Pulmonary artery endothelial cell (primary cell): ENCODE data around the gene PRKN. TPM values are rescaled to one million over a fixed set of nuclear protein-coding genes. Genes with fewer than 3 reads are reported as not detected.

Experiments
- DNase-seq: peaks from one replicate; pipeline ENCODE4 v3.0.0-alpha.2; 2011; ENCODE audit warnings: low read depth, low spot score
- total RNA-seq: library from RNA; depleted of rRNA; stranded (reverse); fragments of >200 nt; gene quantifications from 2 replicates; pipeline ENCODE4 v1.2.3, GENCODE V29; 2014

The PRKN gene
- total RNA-seq, 1 donor from 2014 or later = 0.59 TPM

DNA sequence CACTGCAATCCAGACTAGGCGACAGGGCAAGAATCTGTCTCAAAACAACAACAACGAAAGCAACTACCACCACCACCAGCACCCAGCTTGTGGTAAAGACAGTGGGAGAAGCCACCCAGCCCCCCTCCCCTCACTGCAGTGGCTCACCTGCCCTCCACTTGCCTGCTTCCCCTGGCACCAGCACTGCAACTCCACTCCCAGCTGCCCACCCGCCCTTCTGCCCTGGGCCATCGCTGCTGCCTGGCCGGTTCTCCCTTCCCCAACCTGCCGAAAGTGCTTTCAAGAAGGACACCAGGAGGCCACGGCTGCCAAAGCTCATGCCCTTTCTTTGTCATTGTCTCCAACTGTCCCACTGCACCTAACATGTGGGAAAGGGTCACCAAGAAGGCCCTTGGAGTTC lies 1359.1 kb downstream of the PRKN start:
- DNase-seq = no peak

DNA sequence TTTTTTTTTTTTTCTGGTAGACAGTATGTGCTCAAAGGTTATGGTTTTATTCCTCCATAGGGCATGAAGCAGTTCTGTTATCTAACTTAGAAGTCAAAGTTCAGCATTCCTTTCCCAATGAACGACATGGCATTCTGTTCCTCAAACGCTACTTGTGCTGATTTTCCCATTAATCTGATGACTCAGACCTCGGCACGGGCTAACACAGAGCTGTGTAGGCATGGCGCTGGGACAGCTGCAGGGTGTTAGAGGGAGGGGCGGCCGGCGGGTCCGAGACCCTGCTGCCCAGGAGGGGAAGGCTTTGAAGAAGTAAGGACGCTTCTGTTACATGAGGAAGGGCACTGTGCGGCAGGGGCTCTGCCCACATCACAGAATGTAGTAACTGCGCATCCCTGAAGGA lies 1360.1 kb downstream of the PRKN start:
- DNase-seq = no peak

GRCh38 chr6:161366301-161366923 lies 1361.2 kb downstream of the PRKN start:
- no peak for DNase-seq

DNA sequence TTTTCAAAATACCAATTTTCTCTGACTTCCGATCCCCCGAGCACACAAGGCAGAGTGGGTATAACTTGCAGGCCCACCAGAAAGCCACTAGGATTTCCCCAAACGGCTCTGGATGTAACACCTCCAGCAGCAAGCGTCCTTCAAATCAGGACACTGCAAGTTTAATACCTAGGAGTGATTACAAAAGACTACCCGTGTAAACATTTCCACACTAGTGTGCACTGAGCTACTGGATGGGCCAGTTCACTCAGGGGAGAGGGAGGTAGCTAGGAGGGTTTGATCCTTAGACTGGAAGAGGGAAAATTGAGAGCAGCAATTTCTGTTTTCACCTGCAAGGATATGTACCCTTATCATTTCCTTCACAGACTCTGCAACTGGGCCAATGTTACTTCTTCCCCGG lies 1361.9 kb downstream of the PRKN start:
- DNase-seq = no peak

DNA sequence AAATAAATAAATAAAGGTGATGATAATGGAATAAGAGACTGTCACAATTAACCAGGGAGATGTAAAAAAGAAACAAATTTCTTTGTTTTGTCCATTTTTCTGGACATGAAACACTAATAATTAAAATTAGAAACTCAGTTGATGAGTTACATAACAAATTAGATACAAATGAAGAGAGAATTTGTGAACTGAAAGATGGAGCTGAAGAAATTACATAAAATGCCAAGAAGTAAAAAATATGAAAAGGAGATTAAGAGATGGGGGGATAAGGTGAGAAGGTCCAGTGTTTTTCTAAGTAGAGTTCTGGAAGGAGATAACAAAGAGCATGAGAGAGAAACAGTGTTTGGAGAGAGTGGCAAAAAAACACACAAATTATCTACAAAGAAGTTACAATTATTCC lies 1364.3 kb downstream of the PRKN start:
- DNase-seq = no peak

- no peak for DNase-seq
Measured at GRCh38 chr6:161362266-161362665, 1365.3 kb downstream of the PRKN start.

- no peak for DNase-seq
Measured at GRCh38 chr6:161361529-161361928, 1366.0 kb downstream of the PRKN start.

DNA sequence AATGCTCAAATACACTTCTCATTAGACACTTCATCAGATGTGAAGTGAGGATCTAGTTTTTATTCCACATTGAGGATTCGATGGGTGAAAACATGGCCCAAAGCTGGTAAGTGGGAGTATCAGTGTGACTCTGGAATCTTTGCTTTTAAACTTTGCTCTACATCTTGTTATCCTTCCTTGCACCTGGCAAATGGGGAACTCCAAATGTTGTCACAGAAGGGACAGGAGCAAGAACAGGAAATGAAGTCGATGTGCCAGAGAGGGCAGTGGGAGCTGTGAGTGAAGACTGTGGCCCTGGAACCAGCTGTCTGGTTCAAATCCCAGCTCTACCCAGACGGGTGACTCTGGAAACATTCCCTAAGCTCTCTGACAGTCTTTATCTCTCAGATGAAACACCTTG lies 1367.0 kb downstream of the PRKN start:
- no peak for DNase-seq

- no peak for DNase-seq
Measured at GRCh38 chr6:161359618-161359945, 1368.0 kb downstream of the PRKN start.

GRCh38 chr6:161356167-161356854 lies 1371.3 kb downstream of the PRKN start:
- DNase-seq = no peak

GRCh38 chr6:161355696-161356095 lies 1371.9 kb downstream of the PRKN start:
- no peak for DNase-seq

- DNase-seq = no peak
Measured at GRCh38 chr6:161354956-161355355, 1372.6 kb downstream of the PRKN start.

GRCh38 chr6:161354276-161354840 lies 1373.2 kb downstream of the PRKN start:
- DNase-seq = no peak

DNA sequence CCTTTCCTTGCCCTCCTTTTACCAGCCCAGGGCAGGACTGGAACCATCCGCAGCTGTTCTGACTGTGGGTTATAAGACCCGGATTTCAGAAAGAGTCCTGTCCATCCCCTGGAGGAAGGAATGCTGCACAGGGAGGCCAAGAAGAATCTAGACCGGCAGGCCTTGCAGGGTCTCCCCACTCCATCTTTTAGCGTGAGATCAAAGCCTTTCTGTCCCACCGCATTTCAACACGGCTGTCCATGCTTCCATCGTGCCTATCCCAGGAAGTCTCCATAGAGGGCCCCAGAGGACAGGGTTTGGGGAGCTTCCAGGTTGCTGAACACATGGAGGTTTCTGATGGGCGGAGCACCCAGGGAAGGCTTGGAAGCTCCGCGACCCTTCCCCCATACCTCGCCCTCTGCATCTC lies 1374.4 kb downstream of the PRKN start:
- no peak for DNase-seq

DNA sequence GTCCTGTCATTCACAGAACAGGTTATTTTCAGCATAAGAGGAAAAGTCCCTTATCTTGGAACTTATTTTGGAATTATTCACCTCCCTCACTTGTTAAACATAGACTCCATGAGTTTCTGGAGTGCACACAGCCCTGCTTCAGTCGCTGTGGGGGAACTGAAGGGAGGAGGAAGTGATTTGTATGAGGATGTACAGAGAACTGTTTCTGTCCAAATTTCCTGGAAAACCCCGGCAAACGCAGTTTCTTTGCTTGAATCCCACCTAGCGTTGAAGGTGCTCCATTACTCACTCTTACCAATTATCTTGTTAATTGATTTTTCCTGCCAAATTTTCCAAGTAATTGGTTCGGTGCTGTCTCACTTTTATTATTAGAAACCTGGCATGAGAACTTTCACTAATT lies 1375.7 kb downstream of the PRKN start:
- DNase-seq = no peak

- DNase-seq = no peak
Measured at GRCh38 chr6:161349886-161350285, 1377.7 kb downstream of the PRKN start.

GRCh38 chr6:161348628-161348994 lies 1379.0 kb downstream of the PRKN start:
- DNase-seq = no peak

DNA sequence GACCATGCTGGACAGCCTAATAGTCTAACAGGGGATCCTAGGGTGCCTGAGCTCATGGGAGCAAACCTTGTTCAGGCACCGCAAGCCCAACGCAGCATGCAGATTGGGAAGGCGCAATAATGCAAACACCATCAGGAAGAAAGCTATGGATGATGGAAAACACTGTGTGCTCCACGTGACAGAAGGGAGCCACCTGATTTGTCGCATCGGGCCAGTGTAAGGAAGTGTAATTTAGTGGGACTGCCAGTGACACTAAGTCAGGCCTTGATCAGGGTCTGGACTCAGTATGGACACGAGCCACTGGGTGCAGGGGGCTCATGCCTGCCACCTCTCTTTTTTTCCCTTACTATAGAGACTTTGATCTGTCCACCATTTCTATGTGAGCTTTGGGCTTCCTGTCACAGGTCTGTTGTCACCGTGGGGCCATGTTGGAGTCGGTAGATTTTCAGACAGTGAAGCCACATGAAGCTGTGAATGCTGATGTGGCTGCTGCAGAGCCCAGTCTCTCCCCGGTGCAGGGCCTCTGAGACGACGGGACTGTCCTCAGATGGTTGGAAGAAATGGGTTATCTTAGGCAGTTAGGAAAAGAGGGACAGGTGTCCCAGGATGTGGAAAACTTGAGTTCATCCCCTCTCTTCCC lies 1379.5 kb downstream of the PRKN start:
- no peak for DNase-seq

DNA sequence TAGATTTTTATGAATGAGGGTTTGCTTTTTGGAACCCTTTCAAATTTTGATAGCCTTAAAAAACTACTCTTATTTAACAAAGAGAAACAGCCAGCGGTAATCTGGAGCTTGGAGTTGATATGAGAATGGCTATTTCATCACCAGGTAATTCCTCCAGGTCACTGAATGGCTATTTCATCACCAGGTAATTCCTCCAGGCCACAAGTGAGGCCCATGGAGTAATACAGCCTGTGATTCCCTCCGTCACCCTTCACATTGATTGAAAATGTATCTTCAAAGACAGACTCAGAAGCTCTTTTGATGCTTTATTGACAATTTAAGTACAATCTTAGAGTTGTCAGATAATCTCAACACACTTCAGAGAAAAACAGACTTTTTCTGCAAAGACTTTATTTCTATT lies 1380.4 kb downstream of the PRKN start:
- DNase-seq = no peak

- no peak for DNase-seq
Measured at GRCh38 chr6:161346717-161347116, 1380.8 kb downstream of the PRKN start.

GRCh38 chr6:161344626-161345025 lies 1382.9 kb downstream of the PRKN start:
- DNase-seq = no peak

GRCh38 chr6:161342039-161342438 lies 1385.5 kb downstream of the PRKN start:
- no peak for DNase-seq

GRCh38 chr6:161341638-161342037 lies 1385.9 kb downstream of the PRKN start:
- DNase-seq = no peak
